Stomach (tissue), 4 donors: ENCODE results near the gene AMPD3.

Experiments
- POLR2A ChIP-seq, 4 donors: fragments of 450-650 bp; IDR thresholded peaks; one replicate each; pipeline ENCODE4 v1.6.1; 2016; ENCODE audit warnings: antibody characterized with exemption in 4 of 4, control low read depth in 2 of 4, mild to moderate bottlenecking in 1 of 4, moderate library complexity in 1 of 4
- TF ChIP-seq, protein P1 (sequence below), 7 experiments: fragments of 450-650 bp in 4 of 7; fragments of 200-600 bp in 3 of 7; sonication (generic) in 3 of 7; IDR thresholded peaks; one replicate each; pipeline ENCODE4 v1.5.1; 2016 to 2019; ENCODE audit warnings: antibody characterized with exemption in 7 of 7, control low read depth in 2 of 7, mild to moderate bottlenecking in 1 of 7

DNA sequence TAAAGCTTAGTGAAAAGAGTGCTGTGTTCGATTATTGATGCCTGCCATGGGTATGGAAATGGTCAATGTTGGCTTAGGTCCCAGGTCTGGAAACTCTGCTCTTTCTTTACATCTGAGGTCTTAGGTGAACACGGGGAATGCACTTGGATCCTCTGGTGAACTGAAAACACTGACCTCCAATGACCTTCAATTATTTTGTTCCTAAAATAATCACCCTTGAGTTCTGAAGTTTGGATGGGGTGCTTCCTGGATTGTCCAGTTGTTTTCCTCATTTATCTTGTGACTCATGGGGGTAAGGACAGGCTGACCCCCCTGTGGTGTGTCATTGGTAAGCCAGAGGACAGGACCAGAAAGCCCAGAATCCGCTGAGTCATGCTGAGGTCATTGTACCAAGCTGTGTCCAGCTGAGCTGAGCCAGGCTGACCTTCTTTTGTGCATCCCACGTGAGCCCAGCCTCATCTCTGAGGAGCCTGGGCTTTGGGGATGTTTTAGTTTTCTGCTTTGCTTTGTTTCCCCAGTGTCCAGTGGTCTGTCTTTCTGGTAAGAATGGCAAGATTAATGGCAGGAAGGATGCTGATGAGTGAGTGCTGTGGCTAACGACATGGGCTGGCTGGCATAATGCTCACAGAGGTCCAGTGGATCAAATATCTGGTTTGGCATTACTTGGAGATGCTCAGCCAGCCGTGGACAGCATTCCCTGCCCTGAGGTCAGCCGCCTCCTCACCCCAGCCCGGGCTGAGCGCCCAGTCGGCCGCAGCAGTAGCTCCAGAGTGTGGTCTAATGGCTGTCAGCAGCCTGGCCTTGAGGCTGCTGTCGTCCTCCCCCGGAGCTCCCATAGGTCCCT, 35.6 kb downstream of the AMPD3 start:
- TF ChIP-seq, protein P1, sequence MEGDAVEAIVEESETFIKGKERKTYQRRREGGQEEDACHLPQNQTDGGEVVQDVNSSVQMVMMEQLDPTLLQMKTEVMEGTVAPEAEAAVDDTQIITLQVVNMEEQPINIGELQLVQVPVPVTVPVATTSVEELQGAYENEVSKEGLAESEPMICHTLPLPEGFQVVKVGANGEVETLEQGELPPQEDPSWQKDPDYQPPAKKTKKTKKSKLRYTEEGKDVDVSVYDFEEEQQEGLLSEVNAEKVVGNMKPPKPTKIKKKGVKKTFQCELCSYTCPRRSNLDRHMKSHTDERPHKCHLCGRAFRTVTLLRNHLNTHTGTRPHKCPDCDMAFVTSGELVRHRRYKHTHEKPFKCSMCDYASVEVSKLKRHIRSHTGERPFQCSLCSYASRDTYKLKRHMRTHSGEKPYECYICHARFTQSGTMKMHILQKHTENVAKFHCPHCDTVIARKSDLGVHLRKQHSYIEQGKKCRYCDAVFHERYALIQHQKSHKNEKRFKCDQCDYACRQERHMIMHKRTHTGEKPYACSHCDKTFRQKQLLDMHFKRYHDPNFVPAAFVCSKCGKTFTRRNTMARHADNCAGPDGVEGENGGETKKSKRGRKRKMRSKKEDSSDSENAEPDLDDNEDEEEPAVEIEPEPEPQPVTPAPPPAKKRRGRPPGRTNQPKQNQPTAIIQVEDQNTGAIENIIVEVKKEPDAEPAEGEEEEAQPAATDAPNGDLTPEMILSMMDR (IDR thresholded peaks at IDR 0.05), result no peak
- no peak for TF ChIP-seq POLR2A (IDR thresholded peaks at IDR 0.05)
